Measurements from ENCODE around the gene ROBO1. TPM values are rescaled to one million over a fixed set of nuclear protein-coding genes. Genes with fewer than 3 reads are reported as not detected.

ROBO1 gene
- total RNA-seq, 1 donor from 2014 or later: 38.8 TPM

DNA sequence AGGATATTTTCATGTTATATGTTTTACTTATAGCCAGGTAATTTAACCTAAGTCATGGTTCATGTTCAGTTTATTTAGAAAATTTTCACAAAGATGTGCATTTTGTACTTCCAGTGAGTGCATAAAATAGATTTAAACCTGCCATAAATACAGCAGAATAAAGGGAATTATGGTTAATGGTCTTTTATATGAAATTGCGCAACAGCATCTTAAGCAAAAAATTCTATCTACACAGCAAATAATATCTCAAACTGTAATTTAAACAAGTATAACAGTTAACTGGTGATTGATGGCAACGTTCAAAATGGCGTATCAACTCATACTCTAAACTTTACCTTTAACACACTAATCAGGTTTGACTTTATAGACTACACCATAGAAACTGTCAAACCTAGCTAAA lies 97.6 kb downstream of the ROBO1 start:
- no peak for DNase-seq (ENCODE audit: low spot score)

GRCh38 chr3:79664455-79664854 lies 103.3 kb downstream of the ROBO1 start:
- DNase-seq (ENCODE audit: low spot score): no peak

DNA sequence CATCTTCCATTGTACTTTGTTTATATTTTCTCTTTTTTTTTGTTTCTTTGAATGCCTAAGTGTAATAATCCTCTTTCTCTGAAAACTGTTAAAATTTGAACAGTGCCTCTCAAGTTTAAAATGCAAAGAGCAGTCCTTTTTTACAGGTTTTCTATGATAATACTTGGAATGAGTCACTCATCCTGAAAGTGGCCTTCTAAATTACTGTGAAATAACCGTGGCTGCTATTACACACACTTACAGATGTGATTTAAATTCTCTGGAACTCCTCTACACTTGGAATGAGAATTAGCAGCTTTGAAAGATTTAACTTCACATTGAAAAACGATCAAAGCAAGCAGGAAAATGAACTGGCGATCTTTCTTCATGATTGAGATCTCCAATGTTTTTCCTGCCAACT lies 105.9 kb downstream of the ROBO1 start:
- DNase-seq (ENCODE audit: low spot score): no peak

GRCh38 chr3:79657076-79657475 lies 110.7 kb downstream of the ROBO1 start:
- DNase-seq (ENCODE audit: low spot score): no peak

DNA sequence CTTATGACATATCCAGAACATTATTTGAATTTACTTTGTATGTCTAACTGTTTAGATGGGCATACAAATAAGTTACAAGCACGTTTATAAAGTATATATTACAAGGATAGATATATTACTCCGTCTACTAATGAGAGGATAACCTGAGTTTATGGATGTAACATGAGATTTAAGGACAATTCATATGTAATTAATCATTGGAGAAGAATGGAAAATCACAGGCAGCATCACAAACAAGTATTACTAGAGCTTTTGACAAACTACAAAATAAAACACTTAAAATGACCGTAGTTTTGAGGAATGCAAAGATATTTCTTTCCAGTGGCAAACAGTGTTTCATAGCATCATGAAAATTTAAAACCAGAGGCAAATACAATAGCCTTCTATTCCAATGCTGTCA lies 113.8 kb downstream of the ROBO1 start:
- DNase-seq (ENCODE audit: low spot score): no peak

GRCh38 chr3:79653266-79653830 lies 114.5 kb downstream of the ROBO1 start:
- no peak for DNase-seq (ENCODE audit: low spot score)

DNA sequence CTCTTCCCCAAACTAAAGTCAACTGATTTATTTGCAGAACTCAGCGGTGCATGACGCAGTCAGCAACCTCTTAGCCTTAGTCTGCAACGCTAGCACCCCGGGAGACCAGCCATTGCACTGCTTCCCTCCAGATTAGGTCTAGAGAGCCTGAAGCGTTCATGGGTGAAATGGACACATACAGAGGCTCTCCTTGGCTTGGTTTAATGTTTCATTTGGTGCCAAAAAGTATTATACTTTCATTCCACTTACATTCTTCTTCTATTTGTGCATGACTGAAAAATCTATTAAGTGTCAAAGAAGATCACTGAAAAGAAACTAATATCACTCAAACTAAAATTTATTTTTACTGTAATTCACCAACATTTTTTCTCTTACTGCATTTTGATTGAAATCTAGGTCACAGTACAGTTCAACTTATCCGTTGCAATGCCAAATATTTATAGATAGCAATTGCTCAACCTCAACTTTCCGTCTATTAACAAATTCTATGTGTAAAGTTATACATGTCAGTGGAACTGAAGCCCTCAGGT lies 116.2 kb downstream of the ROBO1 start:
- DNase-seq (ENCODE audit: low spot score): no peak

DNA sequence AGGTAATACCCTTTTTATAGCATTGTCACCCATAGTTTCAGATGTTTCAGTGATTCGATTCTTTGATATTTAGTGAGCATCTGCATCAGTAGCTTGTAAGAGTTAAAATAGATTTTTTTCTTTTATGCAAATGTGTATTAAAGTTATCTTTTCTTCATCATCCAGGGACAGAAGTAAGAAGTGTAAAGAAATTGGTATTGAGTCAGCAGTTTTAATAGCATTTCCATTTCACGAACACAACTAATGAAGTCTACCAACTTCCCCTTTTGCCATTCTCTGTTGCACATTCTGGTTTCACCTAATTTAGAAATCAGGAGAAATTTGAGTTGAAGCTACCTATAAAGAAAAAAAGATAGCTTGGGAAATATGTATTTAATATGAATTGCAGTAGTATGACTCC lies 127.9 kb downstream of the ROBO1 start:
- DNase-seq (ENCODE audit: low spot score): no peak

DNA sequence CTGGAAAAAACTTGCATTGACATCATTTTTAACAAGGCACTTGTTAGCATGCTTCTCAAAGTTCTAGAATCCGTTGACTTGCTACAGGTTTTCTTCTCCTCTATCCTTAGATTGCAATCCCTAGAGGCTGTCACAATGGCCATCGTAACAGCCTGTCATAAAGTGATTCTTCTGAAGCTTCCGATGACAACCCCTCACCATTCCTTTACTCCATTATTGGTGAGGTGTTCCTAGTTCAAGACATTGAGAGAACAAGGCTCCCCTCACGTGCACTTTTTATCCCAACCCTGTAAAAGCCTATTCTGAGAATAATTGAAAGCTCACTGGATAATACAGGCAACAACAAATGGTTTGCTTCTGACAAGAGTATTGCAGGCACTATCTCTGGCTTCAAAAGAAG lies 131.4 kb downstream of the ROBO1 start:
- DNase-seq (ENCODE audit: low spot score): no peak

DNA sequence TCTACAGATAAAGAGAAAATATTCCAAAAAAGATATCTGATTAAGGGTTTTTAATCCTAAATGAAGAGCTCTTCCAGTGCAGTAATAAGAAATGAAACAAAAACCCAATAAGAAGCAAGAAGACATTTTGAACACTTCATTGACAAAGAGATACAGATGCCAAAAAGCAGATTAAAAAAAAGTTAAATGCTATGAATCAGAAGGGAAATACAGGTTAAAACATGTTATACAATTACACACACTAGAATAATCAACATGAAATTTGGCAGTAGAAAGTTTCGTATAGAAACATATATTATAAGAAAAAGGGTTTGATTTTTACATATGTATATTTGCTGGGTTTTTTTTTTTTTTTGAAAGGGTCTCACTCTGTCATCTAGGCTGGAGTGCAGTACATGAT lies 135.0 kb downstream of the ROBO1 start:
- DNase-seq (ENCODE audit: low spot score): no peak

GRCh38 chr3:79618883-79619282 lies 148.9 kb downstream of the ROBO1 start:
- DNase-seq (ENCODE audit: low spot score): no peak

DNA sequence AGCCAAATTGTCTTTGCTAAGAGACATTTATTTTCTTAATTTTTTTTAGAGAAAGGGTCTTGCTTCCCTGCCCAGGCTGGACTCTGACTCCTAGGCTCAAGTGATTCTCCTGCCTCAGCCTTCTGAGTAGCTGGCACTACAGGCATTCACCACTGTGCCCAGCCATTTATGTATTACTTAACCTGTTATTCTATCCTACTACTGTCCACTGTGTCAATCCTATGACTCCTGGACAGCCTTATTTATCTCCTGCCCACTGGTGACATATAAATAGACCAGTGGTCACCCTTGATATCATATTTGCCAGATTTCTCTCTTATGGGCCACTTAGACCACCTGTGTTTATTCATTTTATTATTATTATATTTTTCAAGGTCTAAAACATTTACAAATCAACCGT lies 161.4 kb downstream of the ROBO1 start:
- no peak for DNase-seq (ENCODE audit: low spot score)

GRCh38 chr3:79604681-79605080 lies 163.1 kb downstream of the ROBO1 start:
- DNase-seq (ENCODE audit: low spot score): no peak

- no peak for DNase-seq (ENCODE audit: low spot score)
Observed at GRCh38 chr3:79602385-79602784, 165.4 kb downstream of the ROBO1 start.

GRCh38 chr3:79598594-79598993 lies 169.2 kb downstream of the ROBO1 start:
- no peak for DNase-seq (ENCODE audit: low spot score)

DNA sequence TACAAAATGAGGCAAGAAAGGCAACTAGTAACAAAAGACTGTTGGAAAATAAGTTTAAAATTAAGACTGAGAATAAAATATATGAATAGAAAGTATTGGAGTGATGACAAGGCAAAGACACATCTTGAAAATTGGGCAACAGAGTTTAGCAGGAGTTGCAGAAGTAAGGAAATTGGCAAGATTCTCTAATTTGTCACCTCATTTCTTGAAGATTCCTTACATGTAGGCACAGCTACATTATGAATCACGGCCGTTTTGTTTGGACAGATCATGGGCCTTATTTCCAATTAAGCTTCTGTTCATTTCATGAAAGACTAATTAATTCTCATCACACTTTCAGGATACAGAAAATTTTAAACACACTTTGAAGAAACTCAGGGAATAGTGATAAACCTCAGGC lies 170.1 kb downstream of the ROBO1 start:
- DNase-seq (ENCODE audit: low spot score): no peak

DNA sequence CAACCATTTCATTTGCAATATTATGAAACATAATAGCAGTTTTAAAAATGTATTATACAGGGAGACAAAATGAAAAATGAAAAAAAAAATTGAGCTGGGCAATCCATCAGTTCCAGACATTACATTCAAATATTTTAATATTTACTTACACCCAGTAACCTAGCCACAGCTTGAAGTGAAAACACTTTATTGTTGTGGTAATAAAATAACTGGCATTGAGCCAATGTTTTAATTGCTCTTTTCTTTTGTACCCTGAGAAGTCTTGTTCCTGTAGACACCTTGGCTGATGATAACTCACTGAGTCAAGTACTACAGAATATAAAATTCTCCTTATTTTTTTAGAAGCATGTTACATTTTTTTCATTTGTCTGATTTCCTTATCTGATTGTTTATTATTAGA lies 180.6 kb downstream of the ROBO1 start:
- no peak for DNase-seq (ENCODE audit: low spot score)

DNA sequence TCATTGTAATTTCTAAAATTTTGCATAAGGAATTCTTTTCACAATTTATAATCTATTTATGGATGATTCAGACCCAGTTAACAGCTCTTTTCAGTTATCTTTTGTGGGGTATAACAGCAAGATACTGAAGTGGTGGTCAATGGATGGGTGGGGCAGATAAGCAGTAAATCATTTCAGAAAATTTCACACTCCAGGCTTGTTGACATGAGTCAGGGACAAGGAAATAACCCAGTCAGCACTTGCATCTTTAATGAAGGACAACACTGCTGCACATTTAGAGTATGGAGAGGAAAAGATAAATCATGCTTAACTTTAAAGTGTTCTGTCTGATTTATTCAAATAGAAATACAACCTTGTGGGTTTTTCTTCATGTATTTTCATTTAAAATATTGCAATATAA lies 181.6 kb downstream of the ROBO1 start:
- DNase-seq (ENCODE audit: low spot score): no peak

DNA sequence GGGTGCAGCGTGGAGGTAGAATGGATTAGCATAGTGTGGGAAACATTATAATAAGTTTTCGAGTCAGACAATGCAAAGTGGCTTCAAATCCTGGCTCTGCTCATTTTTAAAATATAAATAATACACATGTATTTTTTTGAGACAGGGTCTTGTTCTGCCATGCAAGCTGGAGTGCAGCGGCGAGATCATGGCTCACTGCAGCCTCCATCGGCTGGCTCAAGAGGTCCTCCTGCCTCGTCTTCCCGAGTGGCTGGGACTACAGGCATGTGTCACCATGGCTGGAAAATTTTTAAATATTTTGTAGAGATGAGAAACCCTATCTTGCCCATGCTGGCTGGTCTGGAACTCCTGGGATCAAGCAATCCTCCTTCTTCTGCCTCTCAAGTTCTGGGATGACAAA lies 194.9 kb downstream of the ROBO1 start:
- DNase-seq (ENCODE audit: low spot score): no peak

GRCh38 chr3:79568938-79569337 lies 198.9 kb downstream of the ROBO1 start:
- DNase-seq (ENCODE audit: low spot score): no peak

DNA sequence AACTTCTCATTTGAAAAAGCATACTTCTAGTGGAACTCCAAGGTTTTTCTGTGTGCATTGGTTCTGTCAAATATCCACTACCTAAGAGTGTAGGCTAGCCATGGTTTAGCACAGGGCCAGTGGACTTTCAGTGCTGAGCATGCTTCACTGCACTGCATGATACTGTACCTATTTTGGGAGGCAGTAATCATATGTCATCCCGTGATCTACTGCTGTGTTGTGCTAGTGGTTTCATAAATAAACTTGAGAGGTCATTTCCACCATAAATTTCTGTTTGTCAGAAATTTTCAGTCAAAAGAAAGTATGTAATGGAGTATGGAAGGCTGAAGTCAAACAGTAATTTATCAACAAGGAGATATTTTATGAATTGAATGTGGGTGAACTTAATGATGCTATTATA lies 203.6 kb downstream of the ROBO1 start:
- no peak for DNase-seq (ENCODE audit: low spot score)

- DNase-seq (ENCODE audit: low spot score): no peak
Observed at GRCh38 chr3:79560698-79561097, 207.1 kb downstream of the ROBO1 start.

GRCh38 chr3:79558943-79559342 lies 208.9 kb downstream of the ROBO1 start:
- DNase-seq (ENCODE audit: low spot score): no peak

GRCh38 chr3:79555655-79556054 lies 212.1 kb downstream of the ROBO1 start:
- no peak for DNase-seq (ENCODE audit: low spot score)
